HL-60 (cell line): ENCODE measurements around the gene PKD1.

ENCODE experiments used
- GABPA ChIP-seq: IDR thresholded peaks from 2 replicates; pipeline ENCODE4 v1.6.1; 2012; ENCODE audit warnings: low read depth
- REST ChIP-seq: IDR thresholded peaks from 2 replicates; pipeline ENCODE4 v1.6.1; 2012; ENCODE audit warnings: low read depth; ENCODE audit not compliant: insufficient replicate concordance
- SPI1 ChIP-seq: IDR thresholded peaks from 2 replicates; pipeline ENCODE4 v1.6.1; 2012; ENCODE audit warnings: low read depth, mild to moderate bottlenecking, borderline replicate concordance
- TF ChIP-seq, protein P1 (sequence below): IDR thresholded peaks from one replicate; pipeline ENCODE4 v1.5.1; 2011; ENCODE audit warnings: low read length, control low read depth, inconsistent platforms; ENCODE audit not compliant: insufficient read depth

DNA sequence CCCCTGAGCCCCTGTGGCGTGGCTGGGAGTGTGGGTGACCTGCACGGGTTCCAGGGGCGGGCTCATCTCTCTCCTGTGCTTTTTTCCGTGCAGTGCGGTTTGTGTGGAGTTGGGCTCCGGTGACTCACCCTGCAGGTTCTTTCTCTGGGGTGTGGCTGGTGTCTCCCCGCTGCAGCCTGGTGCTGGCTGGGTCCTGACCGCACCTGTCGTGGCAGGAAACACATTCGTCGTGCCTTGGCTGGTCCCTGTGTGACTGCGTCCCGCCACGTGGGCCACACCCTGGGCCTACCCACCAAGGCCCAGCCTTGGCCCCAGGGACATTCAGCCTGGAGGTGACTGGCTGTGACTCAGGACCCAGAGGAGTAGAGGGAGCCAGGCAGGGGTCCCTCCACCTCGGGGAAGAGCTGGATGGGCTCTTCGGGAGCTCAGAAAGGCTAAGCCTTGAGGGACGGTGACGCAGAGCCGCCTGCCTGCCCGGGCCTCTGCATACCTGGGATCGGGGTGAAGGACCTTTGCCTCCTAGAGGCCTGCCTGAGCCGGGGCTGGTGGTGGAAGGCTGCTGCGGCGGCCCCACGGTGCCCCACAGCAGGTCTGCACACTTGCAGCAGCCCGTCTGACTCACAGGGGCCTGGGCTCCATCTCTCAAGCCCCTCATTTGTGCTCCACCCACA lies 27.6 kb upstream of the PKD1 start:
- TF ChIP-seq, protein P1, sequence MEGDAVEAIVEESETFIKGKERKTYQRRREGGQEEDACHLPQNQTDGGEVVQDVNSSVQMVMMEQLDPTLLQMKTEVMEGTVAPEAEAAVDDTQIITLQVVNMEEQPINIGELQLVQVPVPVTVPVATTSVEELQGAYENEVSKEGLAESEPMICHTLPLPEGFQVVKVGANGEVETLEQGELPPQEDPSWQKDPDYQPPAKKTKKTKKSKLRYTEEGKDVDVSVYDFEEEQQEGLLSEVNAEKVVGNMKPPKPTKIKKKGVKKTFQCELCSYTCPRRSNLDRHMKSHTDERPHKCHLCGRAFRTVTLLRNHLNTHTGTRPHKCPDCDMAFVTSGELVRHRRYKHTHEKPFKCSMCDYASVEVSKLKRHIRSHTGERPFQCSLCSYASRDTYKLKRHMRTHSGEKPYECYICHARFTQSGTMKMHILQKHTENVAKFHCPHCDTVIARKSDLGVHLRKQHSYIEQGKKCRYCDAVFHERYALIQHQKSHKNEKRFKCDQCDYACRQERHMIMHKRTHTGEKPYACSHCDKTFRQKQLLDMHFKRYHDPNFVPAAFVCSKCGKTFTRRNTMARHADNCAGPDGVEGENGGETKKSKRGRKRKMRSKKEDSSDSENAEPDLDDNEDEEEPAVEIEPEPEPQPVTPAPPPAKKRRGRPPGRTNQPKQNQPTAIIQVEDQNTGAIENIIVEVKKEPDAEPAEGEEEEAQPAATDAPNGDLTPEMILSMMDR = no peak
- TF ChIP-seq GABPA (no peak), REST (no peak), SPI1 (no peak)
